SK-N-SH treated with all-trans-retinoic acid at 6 μM for 48 hours (cell line): ENCODE measurements around the gene RBMS3.

Source experiments
- ATAC-seq: fragments of 200-7000 bp; cut with Tn5 transposase; 3 replicates; pipeline ENCODE4 v1.9.1; 2020; ENCODE audit warnings: mild to moderate bottlenecking, moderate library complexity
- ARNTL ChIP-seq: fragments of 450-650 bp; formaldehyde crosslinking; IDR thresholded peaks from 2 replicates; pipeline ENCODE4 v1.5.0; 2020; ENCODE audit warnings: low read depth, mild to moderate bottlenecking, moderate library complexity, borderline replicate concordance
- BACH2 ChIP-seq: fragments of 250-450 bp; sonication (Bioruptor Pico); IDR thresholded peaks from 2 replicates; pipeline ENCODE4 v1.9.0; 2021; ENCODE audit warnings: mild to moderate bottlenecking, borderline replicate concordance
- CSDC2 ChIP-seq: fragments of 250-450 bp; sonication (Bioruptor Pico); IDR thresholded peaks from 2 replicates; pipeline ENCODE4 v1.5.0; 2020; ENCODE audit warnings: mild to moderate bottlenecking, moderate library complexity
- CSRNP3 ChIP-seq: fragments of 250-450 bp; sonication (Bioruptor Pico); IDR thresholded peaks from 2 replicates; pipeline ENCODE4 v1.5.1; 2021; ENCODE audit warnings: mild to moderate bottlenecking, moderate library complexity
- ESRRG ChIP-seq: fragments of 250-450 bp; sonication (Bioruptor Pico); IDR thresholded peaks from 2 replicates; pipeline ENCODE4 v1.6.1; 2021; ENCODE audit warnings: mild to moderate bottlenecking
- GLIS3 ChIP-seq: fragments of 250-450 bp; sonication (Bioruptor Pico); IDR thresholded peaks from 2 replicates; pipeline ENCODE4 v1.5.0; 2020; ENCODE audit warnings: mild to moderate bottlenecking, moderate library complexity
- ISL1 ChIP-seq: fragments of 250-450 bp; sonication (Bioruptor Pico); IDR thresholded peaks from 2 replicates; pipeline ENCODE4 v2.1.2; 2022; ENCODE audit warnings: mild to moderate bottlenecking, moderate library complexity
- OSR1 ChIP-seq: fragments of 250-450 bp; sonication (Bioruptor Pico); IDR thresholded peaks from 2 replicates; pipeline ENCODE4 v1.8.0; 2022; ENCODE audit warnings: moderate library complexity, mild to moderate bottlenecking, inconsistent platforms
- PATZ1 ChIP-seq: fragments of 250-450 bp; sonication (Bioruptor Pico); IDR thresholded peaks from 2 replicates; pipeline ENCODE4 v1.8.0; 2020; ENCODE audit warnings: mild to moderate bottlenecking, moderate library complexity, borderline replicate concordance
- POU6F1 ChIP-seq: fragments of 250-450 bp; sonication (Bioruptor Pico); IDR thresholded peaks from 2 replicates; pipeline ENCODE4 v1.8.0; 2021; ENCODE audit warnings: low read depth, mild to moderate bottlenecking, moderate library complexity, borderline replicate concordance
- PPARA ChIP-seq: fragments of 250-450 bp; sonication (Bioruptor Pico); IDR thresholded peaks from 2 replicates; pipeline ENCODE4 v1.5.0; 2020; ENCODE audit warnings: mild to moderate bottlenecking, borderline replicate concordance
- SNAI2 ChIP-seq: fragments of 250-450 bp; sonication (Bioruptor Pico); IDR thresholded peaks from 2 replicates; pipeline ENCODE4 v1.5.0; 2020; ENCODE audit warnings: mild to moderate bottlenecking, moderate library complexity
- TCF4 ChIP-seq: fragments of 250-450 bp; sonication (Bioruptor Pico); IDR thresholded peaks from 2 replicates; pipeline ENCODE4 v1.8.0; 2021; ENCODE audit warnings: mild to moderate bottlenecking, moderate library complexity, borderline replicate concordance
- TOX ChIP-seq: fragments of 250-450 bp; sonication (Bioruptor Pico); IDR thresholded peaks from 2 replicates; pipeline ENCODE4 v1.8.0; 2021; ENCODE audit warnings: mild to moderate bottlenecking, moderate library complexity, borderline replicate concordance
- TSHZ2 ChIP-seq: fragments of 250-450 bp; sonication (Bioruptor Pico); IDR thresholded peaks from 2 replicates; pipeline ENCODE4 v1.5.0; 2020; ENCODE audit warnings: mild to moderate bottlenecking, moderate library complexity
- ZC3H10 ChIP-seq: fragments of 250-450 bp; sonication (Bioruptor Pico); IDR thresholded peaks from 2 replicates; pipeline ENCODE4 v1.5.1; 2021; ENCODE audit warnings: mild to moderate bottlenecking, moderate library complexity
- ZFP3 ChIP-seq: fragments of 250-450 bp; sonication (Bioruptor Pico); IDR thresholded peaks from 2 replicates; pipeline ENCODE4 v1.5.0; 2020; ENCODE audit warnings: mild to moderate bottlenecking, moderate library complexity
- ZFP30 ChIP-seq: fragments of 450-650 bp; formaldehyde crosslinking; IDR thresholded peaks from 2 replicates; pipeline ENCODE4 v1.5.0; 2022; ENCODE audit warnings: mild to moderate bottlenecking, moderate library complexity
- ZNF565 ChIP-seq: fragments of 450-650 bp; formaldehyde crosslinking; conservative IDR thresholded peaks from 2 replicates; pipeline ENCODE4 v1.5.0; 2020; ENCODE audit warnings: low read depth, mild to moderate bottlenecking, moderate library complexity
- ZNF70 ChIP-seq: fragments of 450-650 bp; formaldehyde crosslinking; IDR thresholded peaks from 2 replicates; pipeline ENCODE4 v1.5.0; 2020; ENCODE audit warnings: mild to moderate bottlenecking, moderate library complexity
- ZNF8 ChIP-seq: fragments of 450-650 bp; formaldehyde crosslinking; IDR thresholded peaks from 2 replicates; pipeline ENCODE4 v1.5.0; 2020; ENCODE audit warnings: mild to moderate bottlenecking, moderate library complexity

RBMS3 gene

GRCh38 chr3:29892976-29893554 lies 612.2 kb downstream of the RBMS3 start:
- ATAC-seq = no peak
- no peak for TF ChIP-seq ZC3H10 (CRISPR knock-in tag)
- no peak for TF ChIP-seq TCF4 (CRISPR knock-in tag)
- TF ChIP-seq ZNF70 (CRISPR knock-in tag) = no peak
- TF ChIP-seq BACH2 (CRISPR knock-in tag) = no peak
- no peak for TF ChIP-seq GLIS3 (CRISPR knock-in tag)
- TF ChIP-seq ZNF565 = no peak
- no peak for TF ChIP-seq PPARA (CRISPR knock-in tag)
- TF ChIP-seq POU6F1 (CRISPR knock-in tag) = no peak
- no peak for TF ChIP-seq ESRRG (CRISPR knock-in tag)
- no peak for TF ChIP-seq TSHZ2 (CRISPR knock-in tag)
- TF ChIP-seq ZFP3 (CRISPR knock-in tag) = no peak
- TF ChIP-seq ARNTL (CRISPR knock-in tag) = no peak
- TF ChIP-seq ZFP30 = no peak
- no peak for TF ChIP-seq CSDC2 (CRISPR knock-in tag)
- TF ChIP-seq TOX (CRISPR knock-in tag) = no peak
- no peak for TF ChIP-seq OSR1 (CRISPR knock-in tag)
- no peak for TF ChIP-seq ZNF8
- no peak for TF ChIP-seq PATZ1
- TF ChIP-seq CSRNP3 (CRISPR knock-in tag) = no peak
- TF ChIP-seq ISL1 (CRISPR knock-in tag) = no peak

GRCh38 chr3:29896856-29897255 lies 616.0 kb downstream of the RBMS3 start:
- no peak for ATAC-seq
- TF ChIP-seq SNAI2 (CRISPR knock-in tag) (no peak), BACH2 (CRISPR knock-in tag) (no peak), CSRNP3 (CRISPR knock-in tag) (no peak), ISL1 (CRISPR knock-in tag) (no peak), ZNF70 (CRISPR knock-in tag) (no peak), ESRRG (CRISPR knock-in tag) (no peak), CSDC2 (CRISPR knock-in tag) (no peak), ZNF8 (no peak), OSR1 (CRISPR knock-in tag) (no peak), ZFP30 (no peak), ARNTL (CRISPR knock-in tag) (no peak), PPARA (CRISPR knock-in tag) (no peak), TCF4 (CRISPR knock-in tag) (no peak), TSHZ2 (CRISPR knock-in tag) (no peak), TOX (CRISPR knock-in tag) (no peak)
